Tibial nerve (tissue), 3 donors: ENCODE results near the gene SLC2A8.

Experiments
- CTCF ChIP-seq, 5 experiments: fragments of 200-600 bp in 3 of 5; fragments of 450-650 bp in 2 of 5; sonication (generic) in 3 of 5; IDR thresholded peaks; one replicate each; pipeline ENCODE4 v1.5.1; 2016 to 2019; ENCODE audit warnings: antibody characterized with exemption in 5 of 5, mild to moderate bottlenecking in 3 of 5, moderate library complexity in 2 of 5
- POLR2A ChIP-seq, 2 donors: fragments of 450-650 bp; IDR thresholded peaks; one replicate each; pipeline ENCODE4 v1.6.1; 2017; ENCODE audit warnings: antibody characterized with exemption in 2 of 2, mild to moderate bottlenecking in 2 of 2, moderate library complexity in 2 of 2

GRCh38 chr9:127358023-127358535, 38.9 kb upstream of the SLC2A8 start:
- TF ChIP-seq CTCF (IDR thresholded peaks at IDR 0.05) (no peak), POLR2A (IDR thresholded peaks at IDR 0.05) (no peak)
